Right renal pelvis (tissue), 4 donors: ENCODE data around the gene COG1. TPM values are rescaled to one million over a fixed set of nuclear protein-coding genes. Genes with fewer than 3 reads are reported as not detected.
A peak's percentile ranks its signal among the peaks of the same experiment; 100 is the strongest.

Experiments
- DNase-seq, 4 donors: peaks; one replicate each; pipeline ENCODE4 v3.0.0-alpha.2; 2013; ENCODE audit warnings: low read depth in 4 of 4, low spot score in 3 of 4, missing footprints in 1 of 4
- polyA plus RNA-seq, 4 donors: library from polyadenylated mRNA; unstranded; fragments of 120-200 nt; gene quantifications; one replicate each; pipeline ENCODE4 v1.2.1, GENCODE V29; 2013; ENCODE audit not compliant: insufficient read length in 4 of 4

COG1 gene
- polyA plus RNA-seq, 4 donors, result 43.5 to 61.0 (median 45.5) TPM

DNA sequence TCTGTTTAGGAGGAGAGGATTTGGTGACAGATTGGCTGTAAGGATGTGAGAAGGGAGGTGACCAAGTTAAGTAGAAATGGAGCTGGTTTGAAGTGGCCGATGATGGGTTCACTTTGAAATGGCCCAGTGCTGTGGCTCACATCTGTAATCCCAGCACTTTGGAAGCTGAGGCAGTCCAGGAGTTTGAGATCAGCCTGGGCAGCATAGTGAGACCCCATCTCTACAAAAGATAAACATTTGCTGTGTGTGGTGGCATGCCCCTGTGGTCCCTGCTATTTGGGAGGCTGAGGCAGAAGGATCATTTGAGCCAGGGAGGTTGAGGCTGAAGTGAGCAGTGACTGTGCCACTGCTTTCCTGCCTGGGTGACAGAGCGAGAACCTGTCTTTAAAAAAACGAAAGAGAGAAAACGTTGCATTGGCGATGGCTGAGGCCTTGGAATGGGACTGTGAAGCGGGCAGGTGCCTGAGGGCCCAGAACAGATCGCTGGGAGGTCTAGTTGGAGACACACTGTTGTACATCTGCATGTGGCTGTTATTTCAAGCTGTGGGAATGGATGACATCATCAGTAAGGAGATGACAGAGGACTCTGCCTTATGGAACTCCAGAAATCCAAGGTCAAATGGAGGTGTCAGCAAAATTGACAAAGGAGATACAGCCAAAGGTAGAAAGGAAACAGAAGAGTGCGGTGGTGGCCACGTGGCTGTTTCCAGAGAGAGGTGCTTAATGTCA is 5.5 kb downstream of the COG1 start:
- DNase-seq, result no peak

DNA sequence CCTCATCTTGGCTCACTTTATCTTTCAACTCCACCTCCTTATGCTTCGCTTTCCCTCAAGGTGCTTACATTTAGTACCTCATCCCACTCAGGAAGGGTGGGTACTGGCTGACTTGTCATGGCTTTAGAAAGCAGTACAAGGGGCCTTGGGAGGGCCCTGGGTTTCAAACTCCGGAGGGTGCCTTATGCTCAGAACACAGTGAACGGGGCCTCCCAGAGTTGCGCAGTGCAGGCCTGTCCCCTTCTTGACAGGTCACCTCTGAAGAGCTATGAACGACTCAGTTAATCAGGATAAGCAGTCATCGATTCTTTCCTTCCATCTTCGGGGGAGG is 6.0 kb downstream of the COG1 start:
- no peak for DNase-seq

DNA sequence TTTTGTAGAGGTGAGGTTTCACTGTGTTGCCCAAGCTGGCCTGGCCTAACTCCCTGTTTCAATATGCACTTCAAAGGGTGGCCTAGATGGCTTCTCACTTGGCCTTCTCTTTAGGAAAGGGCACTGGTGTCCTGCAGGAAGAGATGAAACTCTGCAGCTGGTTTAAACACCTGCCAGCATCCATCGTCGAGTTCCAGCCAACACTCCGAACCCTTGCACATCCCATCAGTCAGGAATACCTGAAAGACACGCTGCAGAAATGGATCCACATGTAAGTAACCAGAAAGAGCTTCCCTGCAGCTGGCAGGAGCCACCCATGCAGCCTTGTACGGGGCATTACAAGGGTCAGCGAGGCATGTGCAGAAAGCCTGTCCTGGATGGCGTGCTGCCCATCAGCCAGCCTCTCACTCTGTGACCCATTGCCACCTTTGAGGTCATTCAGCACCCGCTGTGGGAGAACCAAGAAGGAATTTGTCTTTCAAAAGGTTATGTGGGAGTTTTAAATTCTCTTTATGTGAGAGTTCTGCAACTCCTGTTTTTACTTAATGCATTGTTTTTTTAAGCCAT is 7.0 kb downstream of the COG1 start:
- no peak for DNase-seq

DNA sequence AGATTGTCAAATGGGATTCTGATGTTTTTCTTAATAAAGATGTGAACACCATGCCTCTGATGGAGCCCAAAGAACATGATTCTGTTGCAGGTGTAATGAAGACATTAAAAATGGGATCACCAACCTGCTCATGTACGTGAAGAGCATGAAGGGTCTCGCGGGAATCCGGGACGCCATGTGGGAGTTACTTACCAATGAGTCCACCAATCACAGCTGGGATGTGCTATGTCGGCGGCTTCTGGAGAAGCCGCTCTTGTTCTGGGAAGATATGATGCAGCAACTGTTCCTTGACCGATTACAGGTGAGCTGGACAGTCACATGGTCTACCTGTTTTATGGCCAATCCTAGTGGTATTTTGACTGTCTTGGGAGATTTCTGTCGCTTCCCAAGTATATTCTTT is 7.6 kb downstream of the COG1 start:
- DNase-seq, result no peak

DNA sequence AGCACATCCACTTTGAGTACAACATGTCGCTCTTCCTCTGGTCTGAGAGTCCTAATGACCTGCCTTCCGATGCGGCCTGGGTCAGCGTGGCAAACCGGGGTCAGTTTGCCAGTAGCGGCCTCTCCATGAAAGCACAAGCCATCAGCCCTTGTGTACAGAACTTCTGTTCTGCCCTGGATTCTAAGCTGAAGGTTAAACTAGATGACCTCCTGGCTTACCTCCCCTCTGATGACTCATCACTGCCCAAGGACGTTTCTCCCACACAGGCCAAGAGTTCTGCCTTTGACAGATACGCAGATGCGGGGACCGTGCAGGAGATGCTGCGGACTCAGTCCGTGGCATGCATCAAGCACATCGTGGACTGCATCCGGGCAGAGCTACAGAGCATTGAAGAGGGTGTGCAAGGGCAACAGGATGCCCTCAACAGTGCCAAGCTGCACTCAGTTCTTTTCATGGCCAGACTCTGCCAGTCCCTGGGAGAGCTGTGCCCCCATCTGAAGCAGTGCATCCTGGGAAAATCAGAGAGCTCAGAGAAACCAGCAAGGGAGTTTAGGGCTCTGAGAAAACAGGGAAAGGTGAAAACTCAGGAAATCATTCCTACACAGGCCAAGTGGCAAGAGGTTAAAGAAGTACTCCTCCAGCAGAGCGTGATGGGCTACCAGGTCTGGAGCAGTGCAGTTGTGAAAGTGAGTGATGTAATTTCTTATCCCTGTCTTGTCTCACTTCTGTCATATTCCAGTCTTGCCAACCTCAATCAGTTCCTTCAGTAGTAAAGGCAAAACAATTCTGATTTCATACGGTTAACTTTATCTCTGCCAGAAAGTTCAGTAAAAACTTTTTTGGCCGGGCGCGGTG is 8.6 kb downstream of the COG1 start:
- no peak for DNase-seq

DNA sequence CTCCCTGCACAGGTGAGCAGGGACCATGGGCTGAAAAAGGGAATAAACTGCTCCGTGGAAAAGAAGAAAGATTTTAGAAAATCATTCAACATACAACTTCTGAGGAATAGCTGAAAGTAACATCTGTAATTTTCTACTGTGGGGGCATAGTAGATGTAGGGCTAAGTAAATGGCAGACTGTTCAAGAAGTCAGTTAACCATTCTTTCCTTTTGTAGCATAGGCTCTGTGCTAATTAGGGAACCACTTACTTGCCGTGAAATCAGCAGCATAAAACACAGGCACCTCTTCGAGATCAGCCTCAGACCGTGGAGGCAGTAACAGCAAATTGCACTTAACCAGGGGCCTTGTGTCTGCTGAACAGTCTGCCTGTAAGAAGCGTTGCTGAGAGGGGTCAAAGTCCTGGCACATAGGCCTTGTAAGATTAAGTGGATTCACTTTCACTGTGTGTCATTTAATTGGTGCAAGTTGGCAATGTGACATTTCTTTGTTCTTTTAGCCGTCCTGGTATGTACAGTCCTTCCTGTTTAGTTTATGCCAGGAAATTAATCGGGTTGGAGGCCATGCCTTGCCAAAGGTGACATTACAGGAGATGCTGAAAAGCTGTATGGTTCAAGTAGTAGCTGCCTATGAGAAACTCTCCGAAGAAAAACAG is 10.4 kb downstream of the COG1 start:
- DNase-seq, result peak in 1 of 4 donors; percentile 36

DNA sequence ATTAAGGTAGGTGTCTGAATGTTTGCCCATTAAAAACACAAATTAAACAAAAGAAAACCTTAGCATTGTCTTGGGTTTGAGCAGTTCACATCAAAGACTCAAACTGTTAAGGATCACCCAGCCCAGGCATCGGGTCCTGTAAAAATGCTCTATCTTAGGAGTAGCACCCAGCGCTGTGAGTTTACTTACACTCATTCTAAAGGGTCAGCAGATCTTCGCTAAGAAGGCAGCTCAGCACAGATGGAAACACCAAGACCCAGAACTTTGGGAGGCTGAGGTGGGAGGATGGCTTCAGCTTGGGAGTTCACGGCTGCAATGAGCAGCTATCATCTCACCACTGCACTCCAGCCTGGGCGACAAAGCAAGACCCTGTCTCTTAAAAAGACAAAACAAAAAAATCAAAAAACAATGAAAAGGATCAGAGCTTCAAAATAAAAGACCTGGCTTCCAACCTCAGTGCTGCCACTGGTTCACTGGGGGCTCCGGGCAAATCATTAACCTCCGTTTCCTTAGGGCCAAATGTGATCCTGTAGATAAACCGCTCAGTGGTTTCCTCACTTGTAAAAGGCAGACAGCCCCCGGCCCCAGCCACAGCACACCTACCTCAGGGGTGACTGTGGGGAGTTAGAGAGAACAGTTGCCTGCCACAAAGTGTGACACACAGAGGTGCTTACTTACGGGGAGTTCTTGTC is 11.1 kb downstream of the COG1 start:
- no peak for DNase-seq

DNA sequence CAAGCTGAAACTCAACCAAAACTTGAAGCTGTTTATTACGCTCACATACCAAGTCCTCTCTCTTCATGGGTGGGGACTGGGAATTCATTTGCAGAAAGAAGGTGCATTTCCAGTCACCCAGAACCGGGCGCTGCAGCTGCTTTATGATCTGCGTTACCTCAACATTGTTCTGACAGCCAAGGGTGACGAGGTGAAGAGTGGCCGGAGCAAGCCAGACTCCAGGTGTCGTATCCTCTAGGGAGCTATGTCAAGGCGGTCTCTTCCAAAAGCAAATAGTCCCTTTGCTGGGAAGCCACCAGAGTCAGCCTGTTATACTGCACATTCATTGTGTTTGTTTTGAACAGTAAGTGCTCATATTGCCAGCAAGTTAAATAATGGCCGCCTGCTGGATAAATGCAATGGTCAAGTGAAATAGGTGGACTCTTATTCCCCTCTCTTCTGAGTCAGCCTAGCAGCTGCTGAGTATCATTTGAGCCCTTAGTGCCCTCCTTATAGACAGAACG is 12.7 kb downstream of the COG1 start:
- DNase-seq, result no peak

DNA sequence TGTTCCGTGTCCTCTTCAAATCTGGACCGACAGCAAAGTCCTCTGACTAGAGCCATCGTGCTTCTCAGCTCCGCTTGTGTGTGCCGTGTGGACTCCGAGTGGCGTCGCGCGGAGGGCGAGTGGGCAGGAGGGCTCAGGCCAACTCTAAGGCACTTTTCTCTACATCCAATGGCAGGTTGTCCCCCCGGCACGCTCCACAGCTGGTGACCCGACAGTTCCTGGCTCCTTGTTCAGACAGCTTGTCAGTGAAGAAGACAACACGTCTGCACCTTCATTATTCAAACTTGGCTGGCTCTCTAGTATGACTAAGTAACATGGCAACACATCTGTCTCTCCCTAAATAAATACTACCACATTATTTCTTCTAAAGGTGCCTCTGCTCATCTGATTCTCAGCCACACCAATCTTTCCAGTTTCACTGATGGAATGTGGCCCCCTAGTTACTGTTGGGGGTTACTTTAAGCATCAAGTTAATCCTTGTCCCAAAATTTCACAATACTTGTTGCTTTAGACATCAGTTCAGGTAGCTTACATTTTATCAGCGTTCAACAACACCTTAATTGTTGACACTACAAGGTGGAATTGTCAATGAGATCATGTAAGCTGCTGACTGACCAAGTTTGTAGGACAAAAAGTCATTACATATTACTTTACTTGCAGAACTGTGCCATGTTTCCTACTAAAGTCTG is 15.4 kb downstream of the COG1 start:
- DNase-seq, result no peak

DNA sequence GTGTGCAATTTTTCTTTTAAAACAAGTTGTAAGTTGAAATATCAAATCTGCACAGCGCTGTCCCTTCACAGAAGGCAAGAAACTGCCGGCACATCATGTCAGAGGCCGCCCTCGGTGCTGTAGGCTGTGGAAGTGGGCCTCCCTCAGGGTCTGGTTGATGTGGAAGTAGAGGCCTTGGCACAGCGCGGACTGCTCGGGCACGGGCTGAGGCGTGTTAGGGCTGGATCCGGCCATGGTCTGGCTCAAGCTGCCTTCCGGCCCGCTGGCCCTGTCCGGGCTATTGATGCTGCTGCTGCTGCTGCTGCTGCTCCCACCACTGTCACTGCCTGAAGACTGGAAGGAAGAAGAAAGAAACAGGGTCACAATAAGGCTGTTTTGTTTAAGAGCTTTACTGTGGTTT is 16.6 kb downstream of the COG1 start:
- DNase-seq, result no peak

DNA sequence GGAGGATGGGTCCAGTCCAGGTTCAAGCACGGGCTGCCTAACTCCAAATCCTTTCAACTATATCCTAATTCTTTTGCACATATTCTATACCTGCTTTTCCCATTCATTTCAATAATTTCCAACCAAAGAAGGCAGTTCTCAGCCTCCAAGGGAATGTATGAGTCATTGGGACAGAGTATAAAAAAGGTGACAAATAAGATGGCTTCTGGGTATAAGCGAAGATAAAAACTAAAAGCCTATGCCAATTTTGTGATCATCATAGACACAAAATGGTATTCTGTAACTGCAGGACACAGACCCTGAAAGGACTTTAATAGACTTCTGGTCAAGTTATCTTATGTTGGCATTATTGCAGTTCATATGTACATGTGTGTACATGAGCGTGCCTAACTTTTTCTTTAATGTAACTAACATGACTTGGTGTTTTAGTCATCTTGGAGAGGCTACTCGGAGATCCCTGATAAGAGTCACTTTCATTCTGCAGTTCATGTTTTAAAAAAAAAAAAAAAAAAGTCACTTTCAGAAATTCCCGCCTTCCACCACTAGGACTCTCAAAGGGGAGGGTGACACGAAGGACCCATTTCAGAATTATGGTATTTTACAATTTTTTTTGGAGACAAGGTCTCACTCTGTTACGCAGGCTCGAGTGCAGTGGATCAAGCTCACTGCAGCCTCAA is 17.3 kb downstream of the COG1 start:
- DNase-seq, result no peak

DNA sequence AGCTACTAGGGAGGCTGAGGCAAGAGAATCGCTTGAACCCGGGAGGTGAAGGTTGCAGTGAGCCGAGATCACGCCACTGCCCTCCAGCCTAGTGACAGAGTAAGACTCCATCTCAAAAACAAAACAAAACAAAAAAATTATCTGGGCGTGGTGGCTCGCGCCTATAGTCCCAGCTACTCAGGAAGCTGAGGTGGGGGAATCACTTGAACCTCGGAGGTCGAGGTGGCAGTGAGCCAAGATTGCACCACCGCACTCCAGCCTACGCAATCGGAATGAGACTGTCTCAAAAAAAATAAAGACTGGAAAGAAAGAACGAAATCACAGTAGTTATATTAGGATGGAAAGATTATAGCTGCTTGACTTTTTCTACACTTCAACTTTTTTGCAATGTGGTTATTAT is 18.9 kb downstream of the COG1 start:
- no peak for DNase-seq

DNA sequence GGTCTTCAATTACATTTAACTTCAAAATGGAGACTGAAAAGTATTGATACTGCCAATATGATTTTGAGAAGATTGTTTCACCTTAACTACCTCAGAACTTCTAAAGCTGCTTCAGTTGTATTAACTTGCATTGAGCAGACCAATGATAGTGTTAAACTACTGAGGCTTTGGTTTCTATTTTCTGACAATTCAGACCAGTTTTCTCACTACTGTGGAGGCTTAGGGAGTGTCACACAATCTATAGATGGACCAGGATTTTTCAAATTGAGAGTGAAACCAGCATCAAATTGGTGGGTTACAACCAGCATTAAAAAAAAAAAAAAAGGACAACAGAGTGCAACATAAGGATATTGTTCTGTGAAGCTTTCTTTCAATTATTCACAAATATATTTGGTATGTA is 21.2 kb downstream of the COG1 start:
- DNase-seq, result no peak

DNA sequence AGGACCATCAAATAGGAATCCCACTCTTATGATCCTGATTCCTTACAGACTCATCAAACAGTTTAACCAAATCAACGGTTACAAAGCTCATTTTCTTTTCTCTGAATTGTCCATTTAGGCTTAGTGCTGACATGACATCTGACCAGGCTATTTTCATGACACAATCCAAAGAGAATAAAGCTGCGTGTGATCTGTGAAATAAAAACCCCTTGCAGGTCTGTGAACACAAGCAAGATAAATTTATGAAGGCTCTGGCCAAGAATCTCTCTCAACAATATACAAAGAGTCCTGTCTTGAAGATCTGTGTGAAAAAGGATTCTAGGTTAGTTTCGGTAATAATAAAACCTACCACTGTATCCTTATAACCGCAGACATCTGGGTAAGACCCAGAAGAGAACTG is 22.0 kb downstream of the COG1 start:
- no peak for DNase-seq

DNA sequence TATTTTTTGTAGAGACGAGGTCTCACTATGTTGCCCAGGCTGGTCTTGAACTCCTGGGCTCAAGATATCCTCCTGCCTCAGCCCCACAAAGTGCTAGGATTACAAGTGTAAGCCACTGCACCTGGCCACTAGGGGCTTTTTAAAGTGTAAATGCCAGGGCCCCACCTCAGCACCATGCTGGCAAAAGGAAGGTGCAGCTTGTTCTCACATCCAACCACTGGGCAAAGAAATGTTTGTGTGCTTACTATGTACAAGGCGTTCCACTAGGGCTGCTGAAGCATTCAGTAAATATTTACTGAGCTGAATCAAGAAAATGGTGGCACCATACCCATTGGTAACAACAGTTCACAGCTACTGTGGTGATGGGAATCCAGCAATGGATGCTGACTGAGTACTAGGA is 22.6 kb downstream of the COG1 start:
- no peak for DNase-seq

DNA sequence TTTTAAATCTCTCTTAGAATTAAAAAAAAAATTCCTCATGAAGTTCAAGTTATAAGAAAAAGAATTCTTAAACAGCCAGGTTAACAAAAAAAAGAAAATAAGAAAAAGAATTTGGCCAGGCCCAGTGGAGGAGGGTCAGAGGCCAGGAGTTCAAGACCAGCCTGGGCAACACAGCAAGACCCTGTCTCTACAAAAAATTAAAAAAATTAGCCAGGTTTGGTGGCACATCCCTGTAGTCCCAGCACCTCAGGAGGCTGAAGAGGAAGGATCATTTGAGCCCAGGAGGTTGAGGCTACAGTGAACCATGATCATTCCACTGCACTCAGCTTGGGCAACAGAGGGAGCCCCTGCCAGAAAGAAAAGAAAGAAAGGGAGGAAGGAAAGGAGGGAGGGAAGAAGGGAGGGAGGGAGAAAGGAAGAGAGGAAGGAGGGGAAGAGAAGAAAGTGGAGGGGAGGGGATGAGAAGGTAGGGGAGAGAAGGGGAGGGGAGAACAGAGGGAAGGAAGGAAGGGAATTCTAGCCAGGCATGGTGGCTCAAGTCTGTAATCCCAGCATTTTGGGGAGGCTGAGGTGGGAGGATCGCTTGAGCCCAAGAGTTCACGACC is 30.9 kb downstream of the COG1 start:
- DNase-seq, result no peak

DNA sequence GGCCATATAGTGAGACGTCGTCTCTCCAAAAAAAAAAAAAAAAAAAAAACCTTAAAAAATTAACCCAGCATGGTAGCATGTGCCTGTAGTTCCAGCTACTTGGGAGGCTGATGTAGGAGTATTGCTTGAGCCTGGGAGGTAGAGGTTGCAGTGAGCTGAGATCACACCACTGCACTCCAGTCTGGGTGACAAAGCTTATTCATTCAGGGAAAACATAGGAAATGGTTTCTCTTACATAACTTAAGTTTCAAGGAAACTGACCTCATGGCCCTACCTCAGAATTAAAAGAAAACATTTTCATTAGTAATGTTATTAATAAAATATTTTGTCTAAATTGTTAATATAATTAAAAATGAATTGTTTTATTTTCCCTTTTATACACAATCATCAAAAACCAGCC is 31.4 kb downstream of the COG1 start:
- DNase-seq, result no peak

DNA sequence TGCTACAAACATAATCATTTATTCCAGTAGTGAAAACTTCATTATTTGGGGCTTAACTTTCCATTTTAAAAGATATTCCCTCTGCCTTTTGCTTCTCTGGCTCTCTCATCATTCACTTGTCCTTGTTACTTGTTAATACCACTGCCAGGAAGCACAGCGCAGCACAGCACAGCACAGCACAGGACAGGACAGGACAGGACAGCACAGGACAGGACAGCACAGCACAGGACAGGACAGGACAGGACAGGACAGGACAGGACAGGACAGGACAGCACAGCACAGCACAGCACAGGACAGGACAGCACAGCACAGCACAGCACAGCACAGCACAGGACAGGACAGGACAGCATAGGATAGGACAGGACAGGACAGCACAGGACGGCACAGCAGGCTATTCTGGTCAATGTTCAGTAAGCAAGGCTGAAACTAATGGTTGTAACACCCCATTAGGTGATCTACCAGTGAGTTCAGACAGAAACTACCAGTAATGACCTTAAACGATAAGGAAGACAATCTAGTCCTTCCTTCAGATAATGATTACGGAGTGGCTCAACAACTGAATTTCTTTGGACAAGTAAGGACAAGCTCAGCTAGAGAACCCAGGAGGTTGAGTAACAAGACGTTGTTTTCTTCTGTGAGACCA is 31.9 kb downstream of the COG1 start:
- no peak for DNase-seq
